Fibroblast of lung (primary cell): Measurements from ENCODE around the gene CTDNEP1. TPM values are rescaled to one million over a fixed set of nuclear protein-coding genes. Genes with fewer than 3 reads are reported as not detected.

Source experiments
- DNase-seq, 2 donors: peaks; one replicate each; pipeline versions ENCODE4 v3.0.0 to v3.0.0-alpha.2; 2010; ENCODE audit warnings: low read depth in 2 of 2
- H2AFZ ChIP-seq: 2 replicates; pipeline ENCODE4 v1.5.1; 2012; ENCODE audit warnings: low read length, control low read depth, inconsistent platforms
- H3K27ac ChIP-seq: 2 replicates; pipeline ENCODE4 v1.5.1; 2011; ENCODE audit warnings: low read length, control low read depth; ENCODE audit not compliant: insufficient read depth
- H3K27me3 ChIP-seq: 2 replicates; pipeline ENCODE4 v1.5.1; 2011; ENCODE audit warnings: mild to moderate bottlenecking, low read length; ENCODE audit not compliant: control insufficient read depth, insufficient read depth
- H3K36me3 ChIP-seq: 2 replicates; pipeline ENCODE4 v1.5.1; 2011; ENCODE audit warnings: low read length; ENCODE audit not compliant: control insufficient read depth, insufficient read depth
- H3K4me1 ChIP-seq: 2 replicates; pipeline ENCODE4 v1.5.1; 2011; ENCODE audit warnings: low read length; ENCODE audit not compliant: control insufficient read depth, insufficient read depth; ENCODE audit errors: extremely low read depth
- H3K4me2 ChIP-seq: 2 replicates; pipeline ENCODE4 v1.5.1; 2011; ENCODE audit warnings: low read length, control low read depth; ENCODE audit not compliant: insufficient read depth; ENCODE audit errors: extremely low read depth
- H3K4me3 ChIP-seq, 4 experiments: fragments of 200-600 bp in 1 of 4; sonication (generic) in 1 of 4; replicated peaks in 1 of 4; 2 replicates each; pipeline ENCODE4 v1.5.1; 2011 to 2016; ENCODE audit warnings: low read length in 4 of 4, low read depth in 3 of 4, mild to moderate bottlenecking in 3 of 4, control low read depth in 2 of 4, inconsistent platforms in 1 of 4, mixed read lengths in 1 of 4; ENCODE audit not compliant: insufficient read depth in 1 of 4; ENCODE audit errors: control extremely low read depth in 1 of 4
- H3K79me2 ChIP-seq: 2 replicates; pipeline ENCODE4 v1.5.1; 2012; ENCODE audit warnings: mild to moderate bottlenecking, low read length, inconsistent platforms; ENCODE audit not compliant: control insufficient read depth, insufficient read depth
- H3K9ac ChIP-seq: 2 replicates; pipeline ENCODE4 v1.5.1; 2011; ENCODE audit warnings: mild to moderate bottlenecking, low read length, control low read depth; ENCODE audit not compliant: insufficient read depth
- H3K9me3 ChIP-seq: 2 replicates; pipeline ENCODE4 v1.5.1; 2012; ENCODE audit warnings: low read depth, low read length; ENCODE audit not compliant: control insufficient read depth, insufficient read depth
- H4K20me1 ChIP-seq: 2 replicates; pipeline ENCODE4 v1.5.1; 2011; ENCODE audit warnings: low read length; ENCODE audit not compliant: control insufficient read depth, insufficient read depth; ENCODE audit errors: extremely low read depth
- CTCF ChIP-seq, 2 donors: IDR thresholded peaks in 1 of 2; conservative IDR thresholded peaks in 1 of 2; 1 replicate in 1 of 2; 2 replicates in 1 of 2; pipeline ENCODE4 v1.5.1; 2011 to 2012; ENCODE audit warnings: low read length in 2 of 2, control low read depth in 1 of 2, inconsistent platforms in 1 of 2, low read depth in 1 of 2, mild to moderate bottlenecking in 1 of 2
- EZH2 ChIP-seq: IDR thresholded peaks from 2 replicates; pipeline ENCODE4 v1.5.1; 2012; ENCODE audit warnings: low read length, control low read depth, mild to moderate bottlenecking; ENCODE audit errors: missing control alignments
- polyA plus RNA-seq, 2 donors: library from polyadenylated mRNA; depleted of rRNA in 1 of 2; stranded (reverse) in 1 of 2; unstranded in 1 of 2; fragments of >200 nt; gene quantifications; 2 replicates each; pipeline ENCODE4 v1.2.1, GENCODE V29; 2011 to 2012; ENCODE audit warnings: missing spikeins in 1 of 2
- total RNA-seq: library from RNA; depleted of rRNA; stranded (reverse); fragments of >200 nt; gene quantifications from 2 replicates; pipeline ENCODE4 v1.2.1, GENCODE V29; 2014

The CTDNEP1 gene
- total and polyA plus RNA-seq, 2 donors (not counting 1 experiment from before 2014, with no cell fraction given): 40.5 to 134 TPM

- Histone ChIP-seq H3K36me3 (peaks cover 25% of the 10 kb centered on the region), H3K79me2 (peaks cover 29% of the 10 kb centered on the region), H2AFZ (no peak overlapping the region), H3K9ac (peak overlapping the region; percentile 75), H3K4me2 (peak overlapping the region; percentile 80), H4K20me1 (no peaks in the 10 kb centered on the region), H3K27ac (peak overlapping the region; percentile 86), H3K27me3 (no peaks in the 10 kb centered on the region), H3K4me3 (peak overlapping the region; percentile 46 to 90 (median 71)), H3K9me3 (no peaks in the 10 kb centered on the region), H3K4me1 (peaks cover 12% of the 10 kb centered on the region)
- DNase-seq: peak; percentile 59 to 67
- TF ChIP-seq CTCF (conservative IDR thresholded peaks at IDR 0.05 in 1 of 2, IDR thresholded peaks at IDR 0.05 in 1 of 2; ENCODE audit: low read depth in 1 of 2, low read length in 2 of 2) (peak; percentile 37 to 42), EZH2 (no peak)
Observed at GRCh38 chr17:7220593-7221277, 30.8 kb downstream of the CTDNEP1 start.

GRCh38 chr17:7219812-7220592 lies 31.5 kb downstream of the CTDNEP1 start, which contains the start of the genes ACADVL and DLG4:
TSS of gene ACADVL (plus strand) at chr17:7219938. CDS start at chr17:7219985, 47 bp downstream.
TSS of gene DLG4 (minus strand) at chr17:7219836.
- Histone ChIP-seq H3K4me2 (peak within 1 kb of the TSS; percentile 80), H3K4me1 (peaks cover 16% of the 10 kb centered on the region), H4K20me1 (no peaks in the 10 kb centered on the region), H3K9me3 (no peaks in the 10 kb centered on the region), H3K27ac (peak within 1 kb of the TSS; percentile 86), H3K36me3 (peaks cover 25% of the 10 kb centered on the region), H2AFZ (no peak within 1 kb of the TSS), H3K79me2 (peaks cover 29% of the 10 kb centered on the region), H3K27me3 (no peaks in the 10 kb centered on the region), H3K4me3 (peak within 1 kb of the TSS; percentile 46 to 90 (median 71)), H3K9ac (peak within 1 kb of the TSS; percentile 75)
- DNase-seq: peak; percentile 88 to 89
- TF ChIP-seq EZH2 (no peak), CTCF (conservative IDR thresholded peaks at IDR 0.05 in 1 of 2, IDR thresholded peaks at IDR 0.05 in 1 of 2; ENCODE audit: low read depth in 1 of 2, low read length in 2 of 2) (no peak)

- H3K36me3 ChIP-seq: peaks cover 25% of the 10 kb centered on the region
- H3K9me3 ChIP-seq: no peaks in the 10 kb centered on the region
- DNase-seq: no peak
- peak overlapping the region; percentile 5 for H3K4me2 ChIP-seq
- no peaks in the 10 kb centered on the region for H3K27me3 ChIP-seq
- no peak overlapping the region for H2AFZ ChIP-seq
- H3K27ac ChIP-seq: peak overlapping the region; percentile 5
- H3K9ac ChIP-seq: no peak overlapping the region
- TF ChIP-seq CTCF (conservative IDR thresholded peaks at IDR 0.05 in 1 of 2, IDR thresholded peaks at IDR 0.05 in 1 of 2; ENCODE audit: low read depth in 1 of 2, low read length in 2 of 2) (no peak), EZH2 (no peak)
- peak overlapping the region in 3 of 4 experiments; percentile 2 to 90 (median 79) for H3K4me3 ChIP-seq
- no peaks in the 10 kb centered on the region for H4K20me1 ChIP-seq
- H3K79me2 ChIP-seq: peaks cover 29% of the 10 kb centered on the region
- peaks cover 16% of the 10 kb centered on the region for H3K4me1 ChIP-seq
Observed at GRCh38 chr17:7219229-7219811, 32.2 kb downstream of the CTDNEP1 start.
